Cerebellar cortex (tissue), 1 donor: Measurements from ENCODE around the gene SUFU.

ENCODE experiments used
- DNase-seq: peaks from one replicate; pipeline ENCODE4 v3.0.0-alpha.2; 2015; ENCODE audit warnings: low spot score

The SUFU gene

GRCh38 chr10:102639537-102639936 lies 135.8 kb downstream of the SUFU start:
- DNase-seq = no peak

GRCh38 chr10:102641402-102641801 lies 137.6 kb downstream of the SUFU start:
- peak; percentile 50 for DNase-seq

- peak; percentile 99 for DNase-seq
Observed at GRCh38 chr10:102641880-102642735, 138.3 kb downstream of the SUFU start.

DNA sequence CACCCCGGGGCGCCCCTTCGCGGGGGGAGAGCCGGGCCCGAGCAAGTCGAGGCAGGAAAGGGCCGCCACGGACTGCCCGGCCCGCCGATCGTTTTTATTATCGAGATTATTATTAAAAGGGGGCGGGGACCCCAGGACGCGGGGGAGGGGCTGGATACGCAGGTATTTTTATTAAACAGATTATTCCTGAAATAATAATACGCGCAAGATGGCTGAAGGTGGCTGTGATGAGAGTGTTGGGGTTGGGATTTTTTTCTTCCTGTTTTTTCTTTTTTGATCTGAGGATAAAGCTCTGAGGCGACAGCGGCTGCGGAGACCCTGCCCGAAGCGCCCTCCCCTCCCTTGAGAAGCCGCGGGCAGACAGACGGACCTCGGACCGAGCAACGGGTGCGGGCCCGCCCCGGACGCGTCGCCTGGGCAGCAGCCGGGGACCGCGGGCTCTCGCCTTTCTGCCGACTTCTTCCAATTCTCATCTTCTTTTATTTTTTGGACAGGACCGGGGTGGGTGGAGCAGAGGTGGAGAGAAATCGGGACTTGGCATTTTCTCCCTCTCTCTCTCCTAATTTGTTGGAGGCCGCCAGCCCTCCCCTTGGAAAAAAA lies 139.1 kb downstream of the SUFU start:
- DNase-seq = peak; percentile 74

DNA sequence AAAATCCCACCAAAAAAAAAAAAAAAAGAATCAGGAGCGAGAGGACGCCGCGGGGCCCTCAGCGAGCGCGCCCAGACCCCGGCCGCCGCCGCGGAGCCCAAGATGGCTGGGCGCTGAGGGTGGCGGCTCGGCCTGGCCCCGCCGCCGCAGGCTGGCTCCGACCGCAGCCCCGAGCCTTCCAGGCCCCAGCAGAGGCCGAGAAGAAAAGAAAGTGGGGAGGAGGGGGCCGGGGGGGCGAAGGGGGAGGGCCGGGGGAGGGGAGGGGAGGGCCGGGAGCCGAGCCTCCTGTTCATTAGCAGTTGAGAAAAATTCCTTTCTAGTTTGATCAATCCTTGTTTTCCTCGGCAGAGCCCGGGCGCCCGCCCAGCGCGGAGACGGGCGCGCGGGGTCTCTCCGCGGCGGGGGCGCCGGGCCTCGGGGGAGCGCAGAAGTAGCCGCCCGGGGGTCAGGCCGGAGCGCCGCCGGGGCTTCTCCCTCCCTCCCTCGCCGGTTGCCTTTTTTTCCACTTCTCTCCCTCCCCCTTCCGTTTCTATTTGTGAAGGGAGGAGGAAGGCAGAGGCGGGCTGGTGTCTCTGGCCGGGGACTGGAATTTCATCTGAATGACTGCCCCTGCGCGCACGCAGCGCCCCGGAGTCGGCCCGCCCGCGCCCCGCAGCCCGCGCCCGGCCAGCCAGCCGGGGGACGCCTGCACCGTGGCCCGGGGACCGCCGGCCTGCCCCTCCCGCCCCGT lies 139.7 kb downstream of the SUFU start:
- DNase-seq = peak; percentile 78

DNA sequence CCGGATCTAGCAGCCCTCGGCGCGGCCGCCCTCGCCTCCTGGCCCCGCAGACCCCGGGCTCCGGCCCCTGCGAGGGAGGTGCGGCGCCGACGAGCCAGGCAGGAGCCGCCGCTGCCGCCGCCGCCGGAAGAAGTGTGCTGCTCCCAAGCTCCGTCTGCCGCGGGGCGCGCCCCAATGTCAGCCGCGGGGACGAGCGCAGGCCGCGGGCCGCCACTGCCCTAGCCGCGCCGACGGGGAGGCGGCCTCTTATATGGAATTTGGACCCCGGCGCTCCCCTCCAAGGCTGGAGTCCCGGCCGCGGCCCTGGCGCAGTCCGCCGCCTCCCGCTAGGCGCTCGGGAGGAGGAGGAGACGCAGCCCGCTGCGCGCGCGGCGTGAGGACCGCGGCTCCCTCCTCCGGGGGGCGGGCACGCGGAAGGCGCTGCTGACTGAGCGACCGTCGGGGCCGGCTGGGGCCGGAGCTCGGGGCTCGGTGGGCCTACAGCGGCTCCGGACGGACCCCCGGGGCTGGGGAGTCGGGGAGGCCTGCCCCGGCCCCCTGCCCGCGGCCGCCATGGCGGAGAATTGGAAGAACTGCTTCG lies 140.4 kb downstream of the SUFU start, which contains the start of gene TRIM8:
TRIM8 (plus strand) TSS at position 414 of the 580 bp plus-strand sequence; CDS start at position 553, 139 bp downstream.
- DNase-seq = peak; percentile 47

- peak; percentile 64 for DNase-seq
Observed at GRCh38 chr10:102644646-102645387, 141.0 kb downstream of the SUFU start.

GRCh38 chr10:102645388-102645740 lies 141.6 kb downstream of the SUFU start:
- DNase-seq = no peak

GRCh38 chr10:102645741-102646609 lies 142.2 kb downstream of the SUFU start:
- peak; percentile 69 for DNase-seq

DNA sequence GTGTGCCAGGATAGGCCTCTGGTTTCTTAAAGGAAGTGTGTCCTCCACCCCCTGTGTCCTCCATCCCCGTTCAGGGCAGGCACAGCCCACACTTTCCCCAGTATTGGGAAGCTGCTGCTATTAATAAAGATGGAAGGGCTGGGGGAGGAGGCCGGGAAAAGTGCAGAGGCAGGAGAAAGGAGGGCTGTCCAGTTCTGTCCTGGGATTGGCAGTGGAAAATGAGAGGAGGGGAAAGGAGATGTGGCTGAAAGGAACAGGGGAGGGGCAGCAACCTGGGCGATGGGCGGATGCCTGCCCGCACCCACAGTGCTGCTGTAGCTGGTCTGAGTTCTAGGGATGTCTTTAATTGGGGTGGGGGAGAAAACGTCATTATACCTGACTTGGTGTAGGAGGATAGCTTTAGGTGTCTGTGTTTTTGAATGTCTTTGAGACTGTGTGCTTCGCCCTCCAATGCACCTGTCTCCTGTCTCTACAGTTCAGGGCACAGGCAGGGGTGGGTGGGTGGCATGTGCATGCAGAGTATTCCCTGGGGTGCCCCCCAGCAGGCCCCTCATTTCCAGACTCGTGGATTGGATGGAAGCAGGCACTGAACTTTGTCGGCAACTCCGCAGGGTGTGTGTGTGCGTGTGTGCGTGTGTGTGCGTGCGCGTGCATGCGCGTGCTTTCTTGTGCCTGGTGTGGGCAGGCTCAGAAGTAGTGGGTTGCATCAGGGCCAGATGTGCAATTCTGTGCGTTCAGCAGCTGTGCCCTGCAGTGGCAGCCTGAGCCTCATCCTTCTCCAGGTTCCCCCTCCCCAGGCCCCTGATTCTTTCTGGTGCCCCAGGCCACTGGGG lies 143.1 kb downstream of the SUFU start:
- DNase-seq = peak; percentile 72

DNA sequence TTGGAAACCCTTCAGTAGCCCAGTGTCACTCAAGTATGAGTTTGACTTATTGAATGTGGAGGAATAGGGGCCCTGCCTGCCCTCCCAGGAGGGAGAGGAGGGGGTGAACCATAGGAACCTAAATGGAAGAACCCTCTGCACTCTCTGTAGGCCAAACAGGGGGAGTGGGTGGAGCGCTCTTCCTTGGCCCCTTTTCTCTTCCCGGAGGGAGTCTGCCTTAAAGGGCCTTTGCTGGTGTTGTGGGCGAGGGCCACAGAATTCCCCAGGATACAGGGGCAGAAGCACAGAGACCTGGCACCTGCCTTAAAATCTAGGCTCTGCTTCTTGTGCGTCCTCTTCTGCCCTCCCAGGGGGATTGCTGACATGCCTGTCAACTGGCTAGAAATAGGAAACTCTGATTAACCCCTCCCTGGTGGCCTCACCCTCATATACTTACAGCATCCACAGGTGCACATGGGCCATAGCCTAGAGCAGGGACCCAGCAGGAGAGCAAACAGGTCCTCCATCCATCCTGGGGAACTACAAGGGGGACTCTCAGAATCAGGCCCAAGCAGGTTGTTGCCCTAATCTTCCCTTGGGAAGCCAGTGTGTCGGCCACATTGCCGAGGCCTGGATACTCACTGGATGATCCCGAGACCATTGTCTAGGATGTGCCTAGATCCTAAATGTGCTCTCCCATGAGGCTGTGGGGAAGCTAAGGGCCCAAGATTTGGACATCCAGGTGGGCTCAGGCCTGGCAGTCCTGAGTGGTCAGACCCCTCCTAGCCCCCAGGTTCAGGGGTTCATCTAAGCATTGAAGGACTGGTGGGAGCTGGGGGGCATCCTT lies 143.9 kb downstream of the SUFU start:
- DNase-seq = no peak

DNA sequence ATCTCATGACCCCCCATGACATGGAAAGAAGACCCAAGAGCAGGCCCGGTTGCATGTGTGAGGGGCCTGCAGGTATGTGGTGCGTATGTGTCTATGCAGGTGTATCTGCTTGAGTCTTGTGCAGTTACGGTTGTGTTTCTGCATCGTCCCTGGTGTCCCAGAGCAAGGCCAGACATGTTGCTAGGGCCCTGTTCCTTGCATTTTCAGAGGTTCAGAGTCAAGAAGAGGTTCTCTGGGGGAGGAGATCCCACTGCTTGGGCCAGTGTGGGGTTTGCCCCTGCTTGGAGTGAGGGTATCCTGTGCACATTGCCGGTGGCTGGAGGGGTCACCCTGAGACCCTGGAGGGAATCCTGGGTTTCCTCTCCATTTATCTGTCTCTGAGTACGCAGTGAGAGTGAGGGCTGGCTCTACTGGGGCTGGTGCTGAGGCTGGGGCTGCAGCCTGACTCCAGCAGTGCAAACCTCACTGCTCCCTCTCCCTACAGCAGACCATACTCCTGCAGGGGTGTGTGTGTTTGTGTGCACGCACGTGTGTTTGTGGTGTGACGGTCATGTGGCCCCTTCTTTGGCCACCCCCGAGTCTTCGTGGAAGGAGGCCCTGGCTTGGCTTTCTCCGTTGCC lies 144.6 kb downstream of the SUFU start:
- no peak for DNase-seq

DNA sequence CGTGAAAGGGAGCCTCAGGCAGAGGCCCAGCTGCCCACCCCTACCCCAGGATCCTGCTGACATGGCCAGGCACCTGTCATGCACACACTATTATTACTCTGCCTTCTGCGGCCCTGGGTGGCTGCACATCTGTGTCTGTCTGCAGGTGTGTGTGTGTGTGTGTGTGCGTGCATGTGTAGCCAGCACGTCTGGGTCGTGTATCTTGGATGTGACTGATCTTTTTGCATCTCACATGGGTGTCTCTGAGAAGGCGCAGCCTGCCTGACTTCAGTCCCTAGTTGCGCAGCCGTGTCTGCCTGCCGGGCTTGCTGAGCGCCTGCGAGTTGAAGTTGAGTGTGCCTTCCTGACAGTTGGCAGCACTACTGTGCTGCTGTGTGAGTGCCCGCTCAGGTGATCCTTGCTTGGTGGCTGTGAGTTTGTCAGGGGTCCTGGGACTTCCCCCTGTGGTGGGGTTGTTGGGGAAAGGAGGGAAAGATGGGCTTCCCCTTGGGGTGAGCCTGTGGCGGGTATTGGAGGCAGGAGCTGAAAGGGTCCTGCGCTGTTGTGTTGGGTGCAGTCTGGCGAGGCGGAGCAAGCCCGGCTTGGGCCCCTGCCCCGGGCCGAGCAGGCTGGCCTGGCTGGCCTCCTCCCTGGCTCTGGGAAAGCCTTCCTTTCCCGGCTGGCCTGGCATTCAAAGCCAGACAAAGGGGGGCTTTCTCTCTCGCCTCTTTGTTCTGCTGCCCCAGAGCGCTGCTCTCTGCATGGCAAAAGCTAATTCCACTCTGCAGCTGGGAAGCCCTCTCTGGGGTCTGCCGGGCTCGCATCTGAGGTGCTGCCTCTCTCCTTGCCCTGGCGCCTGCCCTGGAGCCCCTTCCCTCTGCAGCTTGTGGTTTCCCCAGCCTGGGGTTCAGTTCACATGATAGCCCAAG lies 145.4 kb downstream of the SUFU start:
- peak; percentile 55 for DNase-seq

GRCh38 chr10:102649797-102650654 lies 146.3 kb downstream of the SUFU start:
- DNase-seq = no peak

- no peak for DNase-seq
Observed at GRCh38 chr10:102650655-102651454, 147.1 kb downstream of the SUFU start.
